Endothelial cell (in vitro differentiated cells): ENCODE measurements around the gene EEF1AKMT3. TPM values are rescaled to one million over a fixed set of nuclear protein-coding genes. Genes with fewer than 3 reads are reported as not detected.
"Not testable (repeated sequence)": the region's sequence is repeated elsewhere in the genome, so short reads cannot be mapped to it uniquely, and the experiment has no call there.

Source experiments
- DNase-seq: peaks from one replicate; pipeline ENCODE4 v3.0.0; 2021; ENCODE audit warnings: low spot score
- H3K27ac Mint-ChIP-seq: one replicate; pipeline ENCODE4 v1.8.0; 2021; ENCODE audit warnings: mixed read lengths, inconsistent platforms; ENCODE audit not compliant: unreplicated experiment
- H3K27me3 Mint-ChIP-seq: one replicate; pipeline ENCODE4 v1.8.0; 2021; ENCODE audit warnings: mild to moderate bottlenecking, moderate library complexity, mixed read lengths, inconsistent platforms; ENCODE audit not compliant: unreplicated experiment
- H3K36me3 Mint-ChIP-seq: one replicate; pipeline ENCODE4 v1.8.0; 2021; ENCODE audit warnings: mild to moderate bottlenecking, low read depth, mixed read lengths, inconsistent platforms; ENCODE audit not compliant: unreplicated experiment
- H3K4me1 Mint-ChIP-seq: one replicate; pipeline ENCODE4 v1.8.0; 2021; ENCODE audit warnings: mild to moderate bottlenecking, mixed read lengths, inconsistent platforms; ENCODE audit not compliant: unreplicated experiment
- H3K4me3 Mint-ChIP-seq: one replicate; pipeline ENCODE4 v1.8.0; 2021; ENCODE audit warnings: mild to moderate bottlenecking, mixed read lengths, inconsistent platforms; ENCODE audit not compliant: unreplicated experiment
- H3K9me3 Mint-ChIP-seq: one replicate; pipeline ENCODE4 v1.8.0; 2021; ENCODE audit warnings: mixed read lengths, inconsistent platforms; ENCODE audit not compliant: unreplicated experiment
- CTCF ChIP-seq: fragments of 200-600 bp; sonication (generic); IDR thresholded peaks from one replicate; pipeline ENCODE4 v1.5.0; 2021; ENCODE audit warnings: antibody characterized with exemption; ENCODE audit not compliant: unreplicated experiment
- total RNA-seq: library from RNA; stranded (reverse); fragmentation: NEBNext Ultra II Directional; extraction: Animal tissue kit (Norgen Biotek cat#: 25700); gene quantifications from one replicate; pipeline ENCODE4 v1.2.1, GENCODE V29; 2021; ENCODE audit not compliant: unreplicated experiment

Gene EEF1AKMT3
- total RNA-seq, 1 donor from 2014 or later = 8.6 TPM

GRCh38 chr12:57816001-57816854 lies 43.8 kb downstream of the EEF1AKMT3 start:
- Mint-ChIP-seq H3K36me3 (peaks cover 32% of the 10 kb centered on the region), H3K27ac (no peak overlapping the region), H3K27me3 (peaks cover 14% of the 10 kb centered on the region), H3K4me3 (no peak overlapping the region), H3K4me1 (peaks cover 15% of the 10 kb centered on the region), H3K9me3 (no peaks in the 10 kb centered on the region)
- DNase-seq = no peak
- no peak for TF ChIP-seq CTCF

GRCh38 chr12:57816855-57817151 lies 44.4 kb downstream of the EEF1AKMT3 start:
- DNase-seq = no peak
- no peak overlapping the region for H3K4me3 Mint-ChIP-seq
- H3K36me3 Mint-ChIP-seq = peaks cover 32% of the 10 kb centered on the region
- H3K27me3 Mint-ChIP-seq = peaks cover 14% of the 10 kb centered on the region
- TF ChIP-seq CTCF = no peak
- no peaks in the 10 kb centered on the region for H3K9me3 Mint-ChIP-seq
- H3K27ac Mint-ChIP-seq = no peak overlapping the region
- peaks cover 19% of the 10 kb centered on the region for H3K4me1 Mint-ChIP-seq

GRCh38 chr12:57817261-57817989 lies 45.0 kb downstream of the EEF1AKMT3 start:
- Mint-ChIP-seq H3K9me3 (no peaks in the 10 kb centered on the region), H3K4me1 (peaks cover 22% of the 10 kb centered on the region), H3K36me3 (peaks cover 32% of the 10 kb centered on the region), H3K4me3 (no peak overlapping the region), H3K27ac (no peak overlapping the region), H3K27me3 (peaks cover 14% of the 10 kb centered on the region)
- no peak for TF ChIP-seq CTCF
- no peak for DNase-seq

- H3K4me3 Mint-ChIP-seq, H3K9me3 Mint-ChIP-seq, DNase-seq, H3K27ac Mint-ChIP-seq: not testable (repeated sequence)
- Mint-ChIP-seq H3K4me1 (peaks cover 28% of the 10 kb centered on the region), H3K36me3 (peaks cover 34% of the 10 kb centered on the region), H3K27me3 (peaks cover 11% of the 10 kb centered on the region)
Measured at GRCh38 chr12:57817990-57818331, 45.5 kb downstream of the EEF1AKMT3 start.

GRCh38 chr12:57820119-57820518 lies 47.7 kb downstream of the EEF1AKMT3 start:
- Mint-ChIP-seq H3K27me3 (peaks cover 20% of the 10 kb centered on the region), H3K36me3 (peaks cover 44% of the 10 kb centered on the region), H3K4me1 (peaks cover 41% of the 10 kb centered on the region)
- not testable (repeated sequence) for DNase-seq, H3K9me3 Mint-ChIP-seq, H3K4me3 Mint-ChIP-seq, H3K27ac Mint-ChIP-seq

- Mint-ChIP-seq H3K36me3 (peaks cover 52% of the 10 kb centered on the region), H3K27me3 (peaks cover 20% of the 10 kb centered on the region), H3K4me1 (peaks cover 44% of the 10 kb centered on the region)
- not testable (repeated sequence) for DNase-seq, H3K9me3 Mint-ChIP-seq, H3K27ac Mint-ChIP-seq, H3K4me3 Mint-ChIP-seq
Measured at GRCh38 chr12:57821015-57821414, 48.6 kb downstream of the EEF1AKMT3 start.
